MM.1S (cell line): Measurements from ENCODE around the gene AKT1S1.

Experiments
- CTCF ChIP-seq: fragments of 300-600 bp; sonication (generic); IDR thresholded peaks from 2 replicates; pipeline ENCODE4 v1.5.1; 2016; ENCODE audit warnings: antibody characterized with exemption, low read length, mixed read lengths
- EZH2phosphoT487 ChIP-seq: fragments of 300-600 bp; sonication (generic); IDR thresholded peaks from 2 replicates; pipeline ENCODE4 v1.6.1; 2018; ENCODE audit warnings: antibody characterized with exemption, low read length

GRCh38 chr19:49915271-49915670, 38.1 kb upstream of the AKT1S1 start:
- 0 out of 2 replicates have a peak, but pooled peaks have one; percentile 9 for TF ChIP-seq CTCF
- no peak for TF ChIP-seq EZH2phosphoT487
